ENCODE measurements around the gene ZNF593OS.
A peak's percentile ranks its signal among the peaks of the same experiment; 100 is the strongest.

The ZNF593OS gene

GRCh38 chr1:26182383-26182696, 10.7 kb upstream of the ZNF593OS start:
- DNase-seq: no peak

DNA sequence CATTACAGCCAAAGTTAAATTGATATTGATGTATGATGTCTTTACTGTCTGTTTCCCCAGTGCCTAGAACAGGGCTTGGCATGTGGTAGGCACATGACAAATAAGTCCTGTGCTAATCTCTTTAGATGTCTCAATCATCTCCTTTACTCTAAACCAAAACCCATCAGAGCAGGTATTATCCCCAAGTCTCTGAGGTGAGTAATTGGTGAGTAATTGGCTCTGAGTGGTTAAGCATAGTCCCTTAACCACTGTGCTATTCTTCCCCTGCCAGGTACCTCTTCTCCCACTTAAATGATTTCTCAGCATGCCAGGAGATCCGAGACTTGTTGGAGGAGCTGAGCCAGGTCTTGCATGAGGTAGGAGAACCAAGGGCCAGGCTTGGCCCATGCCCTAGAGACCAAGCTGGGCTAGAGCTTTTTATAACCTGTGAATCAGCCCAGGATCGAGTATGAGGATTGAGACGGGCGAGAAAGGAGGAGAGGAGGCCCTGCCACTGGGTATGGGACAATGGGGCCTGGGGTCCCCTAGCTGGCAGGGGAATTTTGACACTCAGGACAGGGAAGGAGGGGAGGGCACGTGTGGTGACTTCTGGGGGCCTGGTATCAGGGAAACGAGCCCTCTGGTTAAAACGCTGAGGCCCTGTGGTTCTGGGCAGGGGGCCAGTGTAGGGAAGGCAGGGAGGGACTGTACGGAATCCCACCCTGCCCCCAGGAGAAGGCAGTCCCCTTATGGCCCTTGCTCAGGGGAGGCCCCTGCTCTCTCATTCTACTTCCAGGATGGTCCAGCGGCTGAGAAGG, 10.2 kb upstream of the ZNF593OS start:
- DNase-seq: no peak

- DNase-seq: no peak
Observed at GRCh38 chr1:26180010-26180506, 8.4 kb upstream of the ZNF593OS start.

DNA sequence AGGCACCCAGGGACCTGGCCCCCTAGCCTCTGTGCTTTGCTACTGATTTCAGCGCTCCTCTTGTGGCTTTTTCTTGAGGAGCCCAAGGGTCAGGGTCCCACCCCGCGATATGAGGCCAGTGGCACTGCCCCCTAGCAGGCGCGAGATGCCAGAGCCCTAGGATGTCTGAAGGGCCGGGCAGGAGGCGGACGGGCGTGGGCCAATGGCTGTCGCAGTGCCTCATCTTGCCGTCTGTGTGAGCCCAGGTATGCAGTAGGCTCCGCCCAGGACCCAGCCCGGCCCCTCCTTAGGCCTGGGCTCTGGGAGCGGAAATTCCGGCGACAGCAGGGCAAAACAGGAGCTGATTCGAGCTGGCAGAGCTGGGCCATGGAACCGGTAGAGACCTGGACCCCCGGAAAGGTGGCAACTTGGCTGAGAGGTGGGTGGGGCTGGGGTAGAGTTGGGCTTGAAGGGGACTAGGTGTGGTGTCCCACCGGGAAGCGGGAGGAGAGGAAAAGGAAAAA, 5.6 kb upstream of the ZNF593OS start, which contains the start of gene CNKSR1:
Gene CNKSR1 (plus strand): TSS at position 310 of the 503 bp plus-strand sequence. CDS start 57 bp downstream, at position 367.
- no peak for DNase-seq

DNA sequence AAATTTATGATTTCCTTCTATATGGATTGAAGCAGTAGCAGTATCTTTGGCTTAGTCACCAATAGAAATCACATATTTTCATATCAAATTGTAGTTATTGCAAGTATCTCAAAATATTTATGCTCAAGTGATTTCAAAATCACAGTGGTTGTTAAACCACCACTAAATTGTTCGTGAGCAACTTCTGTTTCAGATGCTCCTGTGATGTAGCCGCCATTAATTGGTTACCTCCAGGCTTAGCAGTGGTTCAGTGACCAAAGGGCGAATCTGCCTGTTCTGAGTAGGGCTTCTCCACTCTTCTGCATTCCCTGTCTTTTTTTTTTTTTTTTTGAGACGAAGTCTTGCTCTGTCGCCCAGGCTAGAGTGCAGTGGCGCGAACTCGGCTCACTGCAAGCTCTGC, 3.7 kb upstream of the ZNF593OS start:
- no peak for DNase-seq

DNA sequence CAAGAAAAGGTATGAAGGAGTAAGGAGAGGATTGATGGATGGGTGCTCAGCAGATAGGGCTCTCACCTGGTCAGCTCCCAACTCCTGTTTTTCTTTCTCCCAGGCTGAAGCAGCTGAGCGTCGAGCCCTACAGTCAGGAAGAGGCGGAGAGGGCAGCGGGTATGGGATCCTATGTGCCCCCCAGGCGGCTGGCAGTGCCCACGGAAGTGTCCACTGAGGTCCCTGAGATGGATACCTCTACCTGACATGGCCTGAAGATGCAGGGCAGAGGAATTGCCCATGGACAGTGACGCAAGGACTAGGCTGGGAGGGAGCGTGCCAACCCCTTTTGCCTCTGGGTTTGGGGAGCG, 1.2 kb downstream of the ZNF593OS start:
- DNase-seq: no peak

GRCh38 chr1:26169669-26170471, 1.8 kb downstream of the ZNF593OS start, which contains the start of gene ZNF593:
ZNF593 (plus strand) TSS chr1:26169908; CDS start chr1:26169984, 76 bp downstream.
- DNase-seq: no peak

DNA sequence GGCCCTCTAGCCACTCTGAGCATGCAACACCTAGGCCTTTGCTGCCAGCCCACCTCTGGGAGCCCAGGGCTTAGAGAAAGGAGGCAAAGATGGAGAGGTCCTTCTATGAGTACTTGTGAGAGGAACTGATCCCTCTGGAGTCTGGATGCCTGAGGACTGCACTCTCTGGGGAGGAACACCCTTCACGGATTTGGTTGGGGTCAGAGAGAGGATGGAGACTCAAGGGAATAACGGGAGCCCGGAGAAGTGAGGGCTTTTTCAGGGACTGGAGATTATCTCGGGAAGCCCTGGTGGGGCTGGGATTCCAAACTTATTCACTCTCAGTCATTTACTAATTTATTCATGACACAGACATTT, 2.5 kb downstream of the ZNF593OS start:
- no peak for DNase-seq

- DNase-seq: peak; percentile 34
Observed at GRCh38 chr1:26168410-26169197, 3.0 kb downstream of the ZNF593OS start, which contains the start of gene C1orf232. C1orf232 (minus strand) TSS chr1:26168963; CDS start chr1:26168499, 464 bp downstream.

GRCh38 chr1:26166719-26167281, 4.8 kb downstream of the ZNF593OS start:
- no peak for DNase-seq

- no peak for DNase-seq
Observed at GRCh38 chr1:26164861-26165842, 6.5 kb downstream of the ZNF593OS start.

DNA sequence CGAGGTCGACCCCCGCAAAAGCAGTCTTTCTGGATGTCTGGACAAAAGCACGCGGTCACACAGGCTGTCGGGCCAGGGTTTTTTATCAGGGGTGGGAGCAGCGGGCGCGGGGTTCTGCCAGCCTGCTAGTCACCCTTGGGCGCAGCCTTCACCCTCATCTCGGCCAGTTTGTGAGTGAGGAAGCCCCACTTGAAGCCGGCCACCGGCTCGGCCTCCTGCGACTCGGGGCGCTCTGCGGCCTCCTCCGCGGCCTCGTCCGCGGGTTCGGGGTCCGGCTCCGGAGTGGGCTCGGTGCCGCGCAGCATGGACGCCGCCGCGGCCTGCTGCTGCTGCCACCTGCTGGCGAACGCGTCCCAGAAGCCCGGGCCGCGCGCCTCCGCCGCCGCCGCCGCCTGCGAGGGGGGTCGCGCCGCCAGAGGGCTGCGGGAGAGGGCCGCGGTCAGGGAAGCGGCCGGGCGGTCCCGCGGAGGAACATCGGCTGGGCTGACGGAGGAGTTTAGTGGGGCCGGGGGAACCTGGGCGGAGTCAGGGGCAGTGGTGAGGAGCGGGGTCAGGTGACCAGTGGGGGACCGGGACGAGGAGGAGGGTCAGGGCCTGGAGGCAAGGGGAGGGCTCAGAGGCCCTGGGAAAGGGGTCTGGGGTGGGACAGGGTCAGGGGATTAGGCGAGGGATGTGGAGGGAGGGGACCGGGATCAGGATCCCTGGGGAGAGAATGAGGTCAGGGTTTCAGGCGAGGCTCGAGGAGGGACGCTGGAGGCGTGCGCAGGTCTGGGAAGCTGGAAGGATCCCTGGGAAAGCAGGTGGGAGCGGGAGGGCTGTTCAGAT, 7.4 kb downstream of the ZNF593OS start:
- no peak for DNase-seq

GRCh38 chr1:26163684-26164035, 8.0 kb downstream of the ZNF593OS start:
- DNase-seq: no peak

DNA sequence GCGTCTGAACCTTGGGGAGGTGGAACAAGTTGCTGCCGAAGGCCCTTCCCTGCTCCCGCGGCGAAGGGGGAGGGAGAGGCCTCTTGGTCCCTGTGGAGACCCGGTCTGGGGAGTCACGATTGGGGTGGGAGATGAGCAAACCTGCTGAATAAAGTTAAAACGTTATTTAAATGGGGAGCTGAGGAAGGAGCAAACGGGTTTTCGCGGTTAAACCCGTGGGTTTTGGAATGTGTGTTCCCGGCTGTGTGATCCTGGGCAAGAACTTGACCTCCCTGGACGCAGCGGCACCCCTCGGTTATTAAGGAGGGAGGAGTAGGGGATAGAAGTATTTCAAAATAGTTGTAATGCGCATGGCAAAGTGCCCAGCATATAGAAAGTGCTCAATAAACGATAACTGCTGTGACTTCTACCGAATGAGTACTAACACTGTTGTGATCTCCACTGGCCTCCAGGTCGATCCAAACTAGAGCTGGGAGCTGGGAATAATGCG, 9.4 kb downstream of the ZNF593OS start:
- no peak for DNase-seq

DNA sequence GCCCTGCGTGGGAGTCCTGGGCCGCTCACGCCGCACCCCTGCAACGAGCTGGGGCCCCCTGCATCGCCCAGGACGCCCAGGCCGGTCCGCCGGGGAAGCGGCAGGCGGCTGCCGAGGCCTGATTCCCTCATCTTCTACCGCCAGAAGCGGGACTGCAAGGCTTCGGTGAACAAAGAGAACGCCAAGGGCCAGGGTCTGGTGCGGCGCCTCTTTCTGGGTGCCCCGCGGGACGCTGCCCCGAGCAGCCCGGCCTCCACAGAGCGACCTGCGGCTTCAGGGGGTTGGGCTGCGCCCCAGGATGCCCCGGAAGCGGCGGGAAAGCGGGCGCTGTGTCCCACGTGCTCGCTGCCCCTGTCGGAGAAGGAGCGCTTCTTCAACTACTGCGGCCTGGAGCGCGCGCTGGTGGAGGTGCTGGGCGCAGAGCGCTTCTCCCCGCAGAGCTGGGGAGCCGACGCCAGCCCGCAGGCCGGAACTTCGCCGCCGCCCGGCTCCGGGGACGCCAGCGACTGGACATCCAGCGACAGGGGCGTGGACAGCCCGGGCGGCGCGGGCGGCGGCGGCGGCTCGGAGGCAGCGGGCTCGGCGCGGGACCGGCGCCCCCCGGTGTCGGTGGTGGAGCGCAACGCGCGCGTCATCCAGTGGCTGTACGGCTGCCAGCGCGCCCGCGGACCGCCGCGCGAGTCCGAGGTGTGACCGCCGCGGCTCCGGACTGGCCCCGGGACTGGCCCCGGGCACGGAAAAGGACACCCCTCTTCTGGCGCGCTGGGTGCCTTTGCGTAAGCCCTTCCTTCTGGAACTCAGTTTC, 10.0 kb downstream of the ZNF593OS start:
- peak; percentile 43 for DNase-seq

- DNase-seq: no peak
Observed at GRCh38 chr1:26160527-26161414, 10.9 kb downstream of the ZNF593OS start.

GRCh38 chr1:26159743-26160039, 11.9 kb downstream of the ZNF593OS start:
- DNase-seq: no peak

DNA sequence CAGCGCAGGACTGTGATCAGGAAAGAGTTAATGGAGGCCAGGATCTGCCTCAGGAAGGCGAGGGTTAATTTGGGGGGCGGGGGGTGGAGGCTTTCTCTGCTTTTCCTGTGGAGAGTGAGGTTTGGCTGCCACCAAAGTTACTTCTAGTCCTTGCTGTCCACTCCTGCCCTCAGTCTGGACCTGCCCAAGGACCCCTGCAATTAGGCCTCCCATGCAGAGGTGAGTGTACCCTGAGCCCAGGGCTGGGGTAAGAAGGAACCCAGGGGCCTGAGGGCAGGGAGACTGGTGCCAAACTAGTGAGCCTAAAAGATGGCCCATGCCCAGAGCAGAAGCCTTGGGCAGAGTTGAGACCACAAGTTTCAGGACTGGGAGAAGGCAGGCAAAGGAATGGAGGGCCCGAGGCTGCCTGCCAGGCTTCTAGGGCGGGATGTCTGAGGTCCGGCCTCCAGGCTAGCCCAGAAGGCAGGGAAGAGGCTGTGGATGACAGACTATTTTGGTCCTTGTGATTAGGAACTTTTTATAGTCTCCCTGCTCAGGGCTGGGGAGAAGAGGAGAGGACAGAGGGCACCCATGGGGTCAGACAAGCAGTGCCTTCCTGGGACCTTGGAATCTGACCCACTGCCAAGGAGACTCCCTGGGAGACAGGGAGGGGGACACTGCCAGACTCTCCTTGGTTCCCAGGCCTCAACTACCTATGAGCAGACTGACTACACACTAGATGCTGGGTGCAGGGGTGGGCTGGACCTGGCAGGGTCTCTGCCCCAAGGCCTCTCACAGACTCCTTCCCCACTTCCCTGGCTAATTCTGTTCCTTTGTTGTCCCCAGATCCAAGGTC, 12.5 kb downstream of the ZNF593OS start, which contains the start of gene FAM110D:
Gene FAM110D (plus strand): TSS at position 172 of the 835 bp plus-strand sequence. CDS start 2,213 bp downstream, outside the sequence.
- DNase-seq: no peak

Measured in NCI-H1417 treated with DMSO at 0.1 percent for 48 hours (cell line).